HG03469 (cell line): ENCODE measurements around the gene OR52A5.

Source experiments
- ATAC-seq: cut with Tn5 transposase; IDR thresholded peaks from one replicate; pipeline ENCODE4 v1.9.1; 2021; ENCODE audit warnings: mild to moderate bottlenecking, moderate library complexity, moderate number of reproducible peaks; ENCODE audit not compliant: unreplicated experiment

Gene OR52A5

GRCh38 chr11:5117588-5117987 is 20.6 kb downstream of the OR52A5 start:
- ATAC-seq = no peak

DNA sequence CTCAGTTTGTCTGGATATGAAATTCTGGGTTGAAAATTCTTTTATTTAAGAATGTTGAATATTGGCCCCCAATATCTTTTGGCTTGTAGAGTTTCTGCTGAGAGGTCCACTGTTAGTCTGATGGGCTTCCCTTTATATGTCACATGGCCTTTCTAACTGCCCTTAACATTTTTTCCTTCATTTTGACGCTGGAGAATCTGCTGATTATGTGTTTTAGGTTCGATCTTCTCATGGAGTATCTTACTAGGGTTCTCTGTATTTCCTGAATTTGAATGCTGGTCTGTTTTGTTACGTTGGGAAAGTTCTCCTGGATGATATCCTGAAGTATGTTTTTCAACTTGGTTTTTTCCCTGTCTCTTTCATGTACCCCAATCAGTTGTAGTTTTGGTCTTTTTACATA is 22.8 kb downstream of the OR52A5 start:
- ATAC-seq = no peak

GRCh38 chr11:5107285-5107684 is 30.9 kb downstream of the OR52A5 start:
- ATAC-seq = no peak

DNA sequence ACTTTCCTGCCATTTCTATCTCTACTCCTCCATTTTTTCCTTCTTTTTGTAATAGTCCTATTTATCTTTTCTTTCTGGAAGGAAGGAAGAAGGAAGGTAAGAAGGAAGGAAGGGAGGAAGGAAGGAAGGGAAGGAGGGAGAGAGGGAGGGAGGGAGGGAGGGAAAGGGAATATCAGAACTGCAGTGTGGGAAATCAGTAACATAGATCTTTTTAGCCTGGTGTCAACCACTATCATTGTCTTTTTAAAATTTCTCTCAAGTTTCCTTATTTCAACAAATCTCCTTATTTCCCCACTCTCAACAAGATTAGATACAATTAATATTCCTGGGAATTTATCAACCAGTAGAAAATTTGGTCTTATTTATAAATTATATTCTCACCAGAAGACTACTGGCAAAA is 35.1 kb downstream of the OR52A5 start:
- no peak for ATAC-seq

GRCh38 chr11:5102246-5102645 is 35.9 kb downstream of the OR52A5 start:
- no peak for ATAC-seq

DNA sequence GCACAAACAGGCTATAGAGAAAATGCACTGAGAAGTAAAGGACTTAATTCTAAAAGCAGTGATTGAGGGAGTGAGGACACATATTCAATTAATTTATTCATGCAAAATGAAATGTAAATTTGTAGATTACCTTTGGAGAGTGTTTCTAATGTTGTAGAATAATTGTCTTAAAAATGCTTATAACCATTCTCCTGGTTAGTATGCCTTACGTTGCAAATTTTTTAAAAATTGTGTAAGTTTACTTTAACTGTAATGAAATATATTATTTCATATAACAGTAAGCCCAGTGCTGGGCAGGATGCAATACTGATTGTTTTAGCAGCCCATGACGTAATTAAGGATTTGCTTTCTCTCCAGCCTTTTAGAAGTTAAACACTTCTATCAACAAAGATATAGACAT is 42.1 kb downstream of the OR52A5 start:
- no peak for ATAC-seq

- ATAC-seq = no peak
These were observed 45.2 kb downstream of the OR52A5 start for GRCh38 chr11:5092821-5093585.

GRCh38 chr11:5090668-5091067 is 47.5 kb downstream of the OR52A5 start:
- ATAC-seq = no peak

DNA sequence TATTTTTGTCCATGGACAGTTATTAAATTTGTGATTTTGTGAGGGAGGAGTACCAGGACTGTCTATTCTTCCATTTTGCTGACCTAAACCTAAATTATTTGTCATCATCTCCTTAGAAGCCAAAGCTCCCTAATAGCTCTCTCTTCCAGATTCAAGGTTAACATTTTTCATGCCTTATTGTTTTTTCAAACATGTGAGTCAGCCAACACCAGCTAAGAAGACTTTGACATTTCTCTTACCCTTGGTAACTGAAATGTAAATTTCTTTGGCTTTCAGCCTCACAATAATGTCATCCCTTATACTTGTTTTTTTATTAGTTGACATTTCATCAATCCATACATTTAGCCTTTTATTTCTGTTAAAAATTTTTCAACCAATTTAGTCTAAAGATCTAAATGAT is 49.6 kb downstream of the OR52A5 start:
- ATAC-seq = no peak

GRCh38 chr11:5083602-5084001 is 54.6 kb downstream of the OR52A5 start:
- no peak for ATAC-seq

GRCh38 chr11:5081405-5081804 is 56.8 kb downstream of the OR52A5 start:
- ATAC-seq = no peak
